NOMO-1 treated with dmso at 0.1 percent for 144 hours (cell line): ENCODE results near the gene HTATSF1.

Source experiments
- DNase-seq: peaks from one replicate; lab custom pipeline; 2025; ENCODE audit not compliant: unreplicated experiment; lab: John Stamatoyannopoulos, UW

The HTATSF1 gene

GRCh38 chrX:136496186-136496763, 1.1 kb upstream of the HTATSF1 start:
- no peak for DNase-seq

GRCh38 chrX:136496764-136497555, 432 bp upstream of the HTATSF1 start:
- DNase-seq: peak; percentile 73

GRCh38 chrX:136519069-136519468, 21.7 kb downstream of the HTATSF1 start:
- no peak for DNase-seq

GRCh38 chrX:136523770-136524169, 26.4 kb downstream of the HTATSF1 start:
- DNase-seq: no peak

GRCh38 chrX:136525738-136526606, 28.6 kb downstream of the HTATSF1 start:
- DNase-seq: no peak

- DNase-seq: no peak
Measured at GRCh38 chrX:136528645-136529315, 31.4 kb downstream of the HTATSF1 start.

- no peak for DNase-seq
Measured at GRCh38 chrX:136529795-136530194, 32.4 kb downstream of the HTATSF1 start.

GRCh38 chrX:136531951-136532350, 34.6 kb downstream of the HTATSF1 start, which contains the start of gene VGLL1:
VGLL1 (plus strand) TSS chrX:136532215; CDS start chrX:136536021, 3,806 bp downstream.
- DNase-seq: no peak

- no peak for DNase-seq
Measured at GRCh38 chrX:136534131-136534530, 36.7 kb downstream of the HTATSF1 start.

- no peak for DNase-seq
Measured at GRCh38 chrX:136538811-136539210, 41.4 kb downstream of the HTATSF1 start.

GRCh38 chrX:136540226-136540625, 42.8 kb downstream of the HTATSF1 start:
- no peak for DNase-seq

GRCh38 chrX:136541294-136541693, 43.9 kb downstream of the HTATSF1 start:
- DNase-seq: no peak

- no peak for DNase-seq
Measured at GRCh38 chrX:136542281-136542680, 44.9 kb downstream of the HTATSF1 start.

- DNase-seq: no peak
Measured at GRCh38 chrX:136546371-136546781, 49.0 kb downstream of the HTATSF1 start.

- no peak for DNase-seq
Measured at GRCh38 chrX:136549226-136549625, 51.8 kb downstream of the HTATSF1 start.

- DNase-seq: no peak
Measured at GRCh38 chrX:136551410-136551809, 54.0 kb downstream of the HTATSF1 start.

GRCh38 chrX:136555694-136556093, 58.3 kb downstream of the HTATSF1 start:
- DNase-seq: no peak
